Smooth muscle cell (in vitro differentiated cells): ENCODE results near the gene HPSE2. TPM values are rescaled to one million over a fixed set of nuclear protein-coding genes. Genes with fewer than 3 reads are reported as not detected.

ENCODE experiments used
- DNase-seq: peaks from one replicate; lab custom pipeline; 2025; ENCODE audit not compliant: unreplicated experiment; lab: John Stamatoyannopoulos, UW
- H2AFZ ChIP-seq: fragments of 200-600 bp; sonication (generic); 2 replicates; pipeline ENCODE4 v1.6.0; 2016; ENCODE audit warnings: antibody characterized with exemption, low read depth, mild to moderate bottlenecking
- H3F3A ChIP-seq: fragments of 200-600 bp; sonication (generic); 2 replicates; pipeline ENCODE4 v1.6.0; 2017; ENCODE audit warnings: antibody characterized with exemption, low read depth
- H3K27ac ChIP-seq: fragments of 200-600 bp; sonication (generic); 2 replicates; pipeline ENCODE4 v1.5.1; 2016; ENCODE audit warnings: low read depth, mild to moderate bottlenecking
- H3K27me3 ChIP-seq: fragments of 200-600 bp; sonication (generic); 2 replicates; pipeline ENCODE4 v1.6.1; 2016; ENCODE audit warnings: low read depth, mild to moderate bottlenecking
- H3K36me3 ChIP-seq: fragments of 200-600 bp; sonication (generic); 2 replicates; pipeline ENCODE4 v1.5.1; 2016; ENCODE audit warnings: low read depth
- H3K4me1 ChIP-seq: fragments of 200-600 bp; sonication (generic); 2 replicates; pipeline ENCODE4 v1.5.1; 2016; ENCODE audit warnings: low read depth
- H3K4me2 ChIP-seq: fragments of 200-600 bp; sonication (generic); 2 replicates; pipeline ENCODE4 v1.6.0; 2016; ENCODE audit warnings: mild to moderate bottlenecking
- H3K4me3 ChIP-seq: fragments of 200-600 bp; sonication (generic); 2 replicates; pipeline ENCODE4 v1.5.1; 2016; ENCODE audit warnings: mild to moderate bottlenecking
- H3K79me2 ChIP-seq: fragments of 200-600 bp; sonication (generic); 2 replicates; pipeline ENCODE4 v1.6.0; 2016; ENCODE audit warnings: low read depth, mild to moderate bottlenecking
- H3K9ac ChIP-seq: fragments of 200-600 bp; sonication (generic); 2 replicates; pipeline ENCODE4 v1.6.0; 2016; ENCODE audit warnings: low read depth
- H3K9me3 ChIP-seq: fragments of 200-600 bp; sonication (generic); replicated peaks from 2 replicates; pipeline ENCODE4 v1.5.1; 2016; ENCODE audit warnings: low read depth
- H4K20me1 ChIP-seq: fragments of 200-600 bp; sonication (generic); 2 replicates; pipeline ENCODE4 v1.6.0; 2016; ENCODE audit warnings: low read depth
- CTCF ChIP-seq: fragments of 200-600 bp; sonication (generic); IDR thresholded peaks from 2 replicates; pipeline ENCODE4 v1.5.1; 2017; ENCODE audit warnings: borderline replicate concordance, mild to moderate bottlenecking, antibody characterized with exemption; ENCODE audit not compliant: insufficient read depth, poor library complexity, severe bottlenecking
- WGBS: methylation state at CpG from one replicate; pipeline ENCODE4 v1.1.7; 2016; ENCODE audit warnings: low lambda C conversion rate; 5-methylcytosine and 5-hydroxymethylcytosine counted together
- polyA plus RNA-seq: library from polyadenylated mRNA; unstranded; fragments of >200 nt; fragmentation: Nextera tagmentation; extraction: Ambion mirVana; gene quantifications from 2 replicates; pipeline ENCODE4 v1.2.1, GENCODE V29; 2016
- total RNA-seq: library from RNA; depleted of rRNA; stranded (reverse); fragments of >200 nt; gene quantifications from 2 replicates; pipeline ENCODE4 v1.2.3, GENCODE V29; 2014

HPSE2 gene
- total and polyA plus RNA-seq, 2 experiments from 2014 or later = 0.13 TPM; not detected in 1

- Histone ChIP-seq H4K20me1 (no peaks in the 10 kb centered on the region), H3K4me3 (no peak overlapping the region), H3K9me3 (no peaks in the 10 kb centered on the region), H3K4me2 (no peak overlapping the region), H3K9ac (no peak overlapping the region), H3K27ac (no peak overlapping the region), H3K36me3 (no peaks in the 10 kb centered on the region), H3K27me3 (no peaks in the 10 kb centered on the region), H3K79me2 (no peaks in the 10 kb centered on the region), H3F3A (peaks cover 14% of the 10 kb centered on the region), H3K4me1 (peaks cover 16% of the 10 kb centered on the region), H2AFZ (no peak overlapping the region)
- no peak for DNase-seq
- no peak for TF ChIP-seq CTCF
- 79% methylated on average over 1 of the region's 1 CpG for WGBS
These were observed 319.0 kb downstream of the HPSE2 start for GRCh38 chr10:98916526-98917125.

- WGBS = 20% methylated on average over 1 of the region's 1 CpG
These were observed 319.7 kb downstream of the HPSE2 start for GRCh38 chr10:98915911-98916310.

GRCh38 chr10:98910546-98910945, 325.1 kb downstream of the HPSE2 start:
- WGBS = 18% methylated on average over 3 of the region's 3 CpGs
- no peaks in the 10 kb centered on the region for H3K36me3 ChIP-seq
- peak overlapping the region; percentile 1 for H3K4me2 ChIP-seq
- no peaks in the 10 kb centered on the region for H3K9me3 ChIP-seq
- H4K20me1 ChIP-seq = no peaks in the 10 kb centered on the region
- H3K4me1 ChIP-seq = no peaks in the 10 kb centered on the region
- peaks cover 21% of the 10 kb centered on the region for H3F3A ChIP-seq
- no peak overlapping the region for H3K9ac ChIP-seq
- peak overlapping the region; percentile 30 for H3K27ac ChIP-seq
- DNase-seq = no peak
- H3K79me2 ChIP-seq = no peaks in the 10 kb centered on the region
- no peak overlapping the region for H3K4me3 ChIP-seq
- H2AFZ ChIP-seq = peak overlapping the region; percentile 13
- TF ChIP-seq CTCF = no peak
- H3K27me3 ChIP-seq = no peaks in the 10 kb centered on the region

More at GRCh38 chr10:98915911-98916310, 319.7 kb downstream of the HPSE2 start:
- Histone ChIP-seq H3K27me3 (no peaks in the 10 kb centered on the region), H3K4me3 (no peak overlapping the region), H3K27ac (no peak overlapping the region), H3K79me2 (no peaks in the 10 kb centered on the region), H3K36me3 (no peaks in the 10 kb centered on the region), H3K4me2 (no peak overlapping the region), H3K9ac (no peak overlapping the region), H4K20me1 (no peaks in the 10 kb centered on the region), H3F3A (peaks cover 7% of the 10 kb centered on the region), H3K9me3 (no peaks in the 10 kb centered on the region), H2AFZ (no peak overlapping the region), H3K4me1 (peaks cover 9% of the 10 kb centered on the region)
- TF ChIP-seq CTCF = no peak
- DNase-seq = no peak

- H3K4me2 ChIP-seq = peak overlapping the region; percentile 1
- H3K4me3 ChIP-seq = no peak overlapping the region
- H4K20me1 ChIP-seq = no peaks in the 10 kb centered on the region
- peaks cover 21% of the 10 kb centered on the region for H3F3A ChIP-seq
- H3K79me2 ChIP-seq = no peaks in the 10 kb centered on the region
- peak overlapping the region; percentile 30 for H3K27ac ChIP-seq
- H3K4me1 ChIP-seq = no peaks in the 10 kb centered on the region
- no peak for TF ChIP-seq CTCF
- no peaks in the 10 kb centered on the region for H3K36me3 ChIP-seq
- H2AFZ ChIP-seq = no peak overlapping the region
- no peaks in the 10 kb centered on the region for H3K9me3 ChIP-seq
- H3K9ac ChIP-seq = no peak overlapping the region
- no peak for DNase-seq
- no peaks in the 10 kb centered on the region for H3K27me3 ChIP-seq
These were observed 325.6 kb downstream of the HPSE2 start for GRCh38 chr10:98910048-98910447.
